GM12873 (cell line): Measurements from ENCODE around the gene POLDIP2.

ENCODE experiments used
- TF ChIP-seq, protein P1 (sequence below): IDR thresholded peaks from 2 replicates; pipeline ENCODE4 v1.5.1; 2012; ENCODE audit warnings: low read depth, mild to moderate bottlenecking, moderate library complexity, low read length, control low read depth; ENCODE audit not compliant: insufficient read depth; ENCODE audit errors: missing control alignments

Gene POLDIP2, protein sequence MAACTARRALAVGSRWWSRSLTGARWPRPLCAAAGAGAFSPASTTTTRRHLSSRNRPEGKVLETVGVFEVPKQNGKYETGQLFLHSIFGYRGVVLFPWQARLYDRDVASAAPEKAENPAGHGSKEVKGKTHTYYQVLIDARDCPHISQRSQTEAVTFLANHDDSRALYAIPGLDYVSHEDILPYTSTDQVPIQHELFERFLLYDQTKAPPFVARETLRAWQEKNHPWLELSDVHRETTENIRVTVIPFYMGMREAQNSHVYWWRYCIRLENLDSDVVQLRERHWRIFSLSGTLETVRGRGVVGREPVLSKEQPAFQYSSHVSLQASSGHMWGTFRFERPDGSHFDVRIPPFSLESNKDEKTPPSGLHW

DNA sequence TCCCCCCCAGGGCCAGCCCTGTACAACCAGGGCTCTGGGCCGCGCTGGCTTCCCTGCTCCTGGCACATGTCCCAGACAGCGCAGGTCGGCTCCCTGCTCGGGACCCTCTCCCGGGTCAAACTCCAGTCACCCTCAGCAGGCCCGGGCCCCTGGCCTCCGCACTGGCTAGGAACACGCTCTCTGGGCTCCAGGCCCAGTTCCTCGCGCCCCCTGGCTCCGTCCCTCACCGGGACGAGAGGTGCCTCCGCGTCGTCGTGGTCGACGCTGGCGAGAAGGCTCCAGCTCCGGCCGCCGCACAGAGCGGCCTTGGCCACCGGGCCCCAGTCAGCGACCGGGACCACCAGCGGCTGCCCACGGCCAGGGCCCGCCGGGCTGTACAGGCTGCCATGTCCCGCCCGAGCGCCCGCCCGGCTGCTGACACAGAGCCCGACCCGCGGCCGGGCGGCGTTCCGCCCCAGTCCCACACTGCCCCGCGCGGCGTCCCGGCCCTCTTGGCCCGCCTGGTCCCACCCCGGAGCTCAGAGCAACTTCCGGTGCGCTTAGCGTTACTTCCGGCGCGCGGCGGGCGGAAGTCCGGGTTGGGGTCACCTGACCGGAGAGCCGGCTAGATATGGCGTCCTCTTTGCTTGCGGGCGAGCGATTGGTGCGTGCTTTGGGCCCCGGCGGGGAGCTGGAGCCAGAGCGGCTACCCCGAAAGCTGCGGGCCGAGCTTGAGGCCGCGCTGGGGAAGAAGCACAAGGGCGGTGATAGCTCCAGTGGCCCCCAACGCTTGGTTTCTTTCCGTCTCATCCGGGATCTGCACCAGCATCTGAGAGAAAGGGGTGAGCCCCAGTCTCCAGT lies at the start of gene POLDIP2:
Gene POLDIP2 (minus strand): TSS at position 467 of the 840 bp plus-strand sequence. CDS start 79 bp downstream, at position 388.
- TF ChIP-seq, protein P1, sequence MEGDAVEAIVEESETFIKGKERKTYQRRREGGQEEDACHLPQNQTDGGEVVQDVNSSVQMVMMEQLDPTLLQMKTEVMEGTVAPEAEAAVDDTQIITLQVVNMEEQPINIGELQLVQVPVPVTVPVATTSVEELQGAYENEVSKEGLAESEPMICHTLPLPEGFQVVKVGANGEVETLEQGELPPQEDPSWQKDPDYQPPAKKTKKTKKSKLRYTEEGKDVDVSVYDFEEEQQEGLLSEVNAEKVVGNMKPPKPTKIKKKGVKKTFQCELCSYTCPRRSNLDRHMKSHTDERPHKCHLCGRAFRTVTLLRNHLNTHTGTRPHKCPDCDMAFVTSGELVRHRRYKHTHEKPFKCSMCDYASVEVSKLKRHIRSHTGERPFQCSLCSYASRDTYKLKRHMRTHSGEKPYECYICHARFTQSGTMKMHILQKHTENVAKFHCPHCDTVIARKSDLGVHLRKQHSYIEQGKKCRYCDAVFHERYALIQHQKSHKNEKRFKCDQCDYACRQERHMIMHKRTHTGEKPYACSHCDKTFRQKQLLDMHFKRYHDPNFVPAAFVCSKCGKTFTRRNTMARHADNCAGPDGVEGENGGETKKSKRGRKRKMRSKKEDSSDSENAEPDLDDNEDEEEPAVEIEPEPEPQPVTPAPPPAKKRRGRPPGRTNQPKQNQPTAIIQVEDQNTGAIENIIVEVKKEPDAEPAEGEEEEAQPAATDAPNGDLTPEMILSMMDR = no peak

DNA sequence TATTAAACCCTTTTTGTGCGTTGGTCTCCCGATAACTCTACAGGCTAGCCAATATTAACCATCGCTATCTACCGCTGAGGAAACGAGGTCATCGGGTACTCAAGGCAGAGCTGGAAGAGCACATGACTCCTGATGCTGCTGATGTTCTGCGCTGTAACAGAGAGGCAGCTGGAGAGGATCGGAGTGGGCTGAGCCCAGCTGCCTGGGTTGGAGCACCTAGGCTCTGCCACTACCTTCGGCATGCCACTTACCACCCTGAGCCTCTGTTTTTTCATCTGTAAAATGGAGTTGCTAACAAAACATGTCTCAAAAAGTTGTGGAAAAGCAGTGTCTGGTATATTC lies 49.1 kb upstream of the POLDIP2 start:
- TF ChIP-seq, protein P1 = no peak

DNA sequence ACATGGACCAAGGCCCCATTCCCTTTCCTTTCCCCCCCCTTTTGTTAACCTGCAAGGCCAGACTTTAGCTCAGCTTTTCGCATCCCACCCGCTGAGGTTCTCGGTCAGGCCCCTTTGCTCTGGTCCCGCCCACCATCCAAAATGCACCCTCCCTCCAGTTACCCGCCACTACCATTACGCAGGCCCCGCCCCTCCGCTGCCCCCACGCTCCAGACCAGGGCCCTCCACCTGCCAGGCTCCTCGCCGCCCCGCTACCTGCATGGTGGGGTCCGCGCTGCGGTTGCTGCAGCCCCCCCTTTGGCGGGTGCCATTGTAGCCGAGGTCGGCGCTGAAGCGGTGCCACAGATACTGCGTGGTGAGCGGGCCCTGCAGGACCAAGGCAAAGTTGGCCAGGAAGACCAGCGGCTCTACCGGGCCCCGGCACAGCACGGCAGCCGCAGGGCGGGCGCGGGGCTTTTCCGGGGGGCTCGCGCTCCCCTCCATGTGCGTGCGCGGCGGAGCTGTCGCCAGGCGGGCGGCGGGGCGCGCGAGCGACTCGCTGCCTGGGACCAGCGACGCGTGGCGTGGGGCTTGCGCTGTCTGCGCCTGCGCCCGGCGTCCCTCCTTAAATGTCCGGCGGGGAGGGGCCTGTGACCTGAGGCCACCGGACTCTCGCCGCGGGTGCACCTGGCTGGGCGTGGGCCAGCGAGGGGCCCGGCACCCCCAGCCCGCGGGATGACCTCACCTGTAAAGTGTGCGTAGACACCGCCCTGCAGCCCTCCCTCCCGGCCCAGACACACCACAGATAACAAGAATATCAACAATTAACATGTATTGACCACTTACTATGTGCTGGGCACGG lies 48.5 kb upstream of the POLDIP2 start, which contains the start of gene SLC46A1:
Gene SLC46A1 (minus strand): TSS at position 581 of the 841 bp plus-strand sequence. CDS start 98 bp downstream, at position 483.
- TF ChIP-seq, protein P1 = no peak

DNA sequence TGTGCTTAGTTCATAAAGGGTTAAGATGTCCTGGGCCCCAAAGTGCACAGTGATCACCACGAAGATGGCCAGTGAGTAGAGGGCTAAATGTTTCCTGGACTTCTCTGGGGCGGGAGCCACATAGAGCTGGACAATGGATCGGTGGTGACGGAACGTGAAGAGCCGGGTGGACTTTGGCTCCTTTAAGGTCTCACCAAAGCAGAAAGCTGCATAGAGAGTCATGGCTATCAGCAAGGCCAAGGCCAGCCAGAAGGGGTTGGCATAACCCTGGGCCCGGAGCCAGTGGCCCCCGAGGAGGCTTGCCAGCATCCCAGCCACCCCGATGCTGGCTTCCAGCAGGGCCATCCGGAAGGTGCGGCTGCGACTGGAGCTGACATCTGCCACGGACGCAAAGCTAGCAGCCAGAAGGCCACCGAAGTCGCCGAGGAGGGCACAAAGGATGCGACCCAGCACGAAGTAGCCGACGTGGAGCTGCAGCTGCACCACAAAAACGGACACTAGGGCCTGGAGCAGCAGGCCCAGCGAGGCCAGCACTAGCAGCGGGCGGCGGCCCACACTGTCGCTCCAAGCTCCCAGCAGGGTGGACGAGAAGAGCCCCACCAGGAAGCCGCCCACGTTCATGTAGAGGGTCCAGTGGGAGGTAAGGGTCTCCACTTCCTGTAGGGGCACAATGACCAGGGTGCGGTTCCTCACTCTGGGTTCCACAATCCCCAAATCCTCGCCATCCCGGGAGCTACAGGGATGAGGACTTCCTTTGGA lies 47.7 kb upstream of the POLDIP2 start:
- TF ChIP-seq, protein P1 = no peak

DNA sequence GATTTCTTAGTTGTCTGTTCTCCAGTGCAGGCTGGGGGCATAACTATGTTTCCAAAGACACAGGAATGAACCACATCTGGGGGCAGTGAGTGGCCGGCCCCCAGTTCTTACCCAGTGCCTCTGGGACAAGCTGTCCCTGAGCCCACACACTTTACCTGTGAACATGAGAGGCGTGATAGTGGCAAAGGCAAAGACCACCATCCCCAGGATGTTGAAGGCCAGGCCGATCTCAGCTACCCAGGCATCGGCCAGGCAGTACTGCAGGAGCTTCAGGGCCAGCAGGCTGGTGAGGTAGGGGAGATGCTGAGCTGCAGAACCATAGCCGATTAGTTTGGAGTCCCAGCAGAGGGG lies 47.1 kb upstream of the POLDIP2 start:
- TF ChIP-seq, protein P1 = no peak

DNA sequence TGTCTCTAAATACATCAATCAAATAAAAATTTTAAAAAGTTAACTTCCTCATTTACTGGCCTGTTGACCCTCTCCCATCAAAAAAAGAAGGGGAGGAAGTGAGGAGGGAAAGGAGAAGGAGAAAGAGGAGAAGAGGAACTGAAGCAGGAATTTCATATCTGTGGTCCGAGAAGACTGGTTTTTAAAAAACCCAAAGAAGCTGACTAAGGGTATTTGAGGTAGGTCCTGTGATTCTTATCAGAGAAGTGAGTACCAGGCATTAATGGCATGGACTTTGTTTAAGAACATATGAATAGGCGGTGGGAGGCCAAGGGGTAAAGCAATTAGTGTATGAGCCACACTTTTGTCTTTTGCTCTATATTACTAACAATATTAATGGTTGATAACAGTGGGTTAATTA lies 46.7 kb upstream of the POLDIP2 start:
- TF ChIP-seq, protein P1 = no peak
